DND-41 (cell line): ENCODE data around the gene ROGDI.

Experiments used
- EZH2 ChIP-seq: IDR thresholded peaks from 3 replicates; pipeline ENCODE4 v1.6.1; 2012; ENCODE audit warnings: borderline replicate concordance, low read depth, mild to moderate bottlenecking, moderate library complexity, low read length, inconsistent platforms; ENCODE audit not compliant: severe bottlenecking
- TF ChIP-seq, protein P1 (sequence below): IDR thresholded peaks from 2 replicates; pipeline ENCODE4 v1.5.1; 2012; ENCODE audit warnings: borderline replicate concordance, low read length, moderate library complexity, mild to moderate bottlenecking; ENCODE audit not compliant: poor library complexity, severe bottlenecking; ENCODE audit errors: extremely low read depth

DNA sequence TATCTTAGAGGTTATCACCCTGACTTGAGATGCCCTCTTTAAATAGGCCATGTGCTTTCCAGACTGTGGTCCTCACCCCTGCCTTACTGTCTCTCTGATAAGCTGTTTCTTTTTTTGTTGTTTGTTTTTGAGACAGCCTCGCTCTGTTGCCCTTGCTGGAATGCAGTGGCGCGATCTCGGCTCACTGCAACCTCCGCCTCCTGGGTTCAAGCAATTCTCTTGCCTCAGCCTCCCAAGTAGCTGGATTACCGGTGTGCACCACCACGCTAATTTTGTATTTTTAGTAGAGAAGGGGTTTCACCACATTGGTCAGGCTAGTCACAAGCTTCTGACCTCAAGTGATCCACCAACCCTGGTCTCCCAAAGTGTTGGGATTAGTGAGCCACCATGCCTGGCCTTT is 13.5 kb downstream of the ROGDI start:
- no peak for TF ChIP-seq EZH2
- TF ChIP-seq, protein P1, sequence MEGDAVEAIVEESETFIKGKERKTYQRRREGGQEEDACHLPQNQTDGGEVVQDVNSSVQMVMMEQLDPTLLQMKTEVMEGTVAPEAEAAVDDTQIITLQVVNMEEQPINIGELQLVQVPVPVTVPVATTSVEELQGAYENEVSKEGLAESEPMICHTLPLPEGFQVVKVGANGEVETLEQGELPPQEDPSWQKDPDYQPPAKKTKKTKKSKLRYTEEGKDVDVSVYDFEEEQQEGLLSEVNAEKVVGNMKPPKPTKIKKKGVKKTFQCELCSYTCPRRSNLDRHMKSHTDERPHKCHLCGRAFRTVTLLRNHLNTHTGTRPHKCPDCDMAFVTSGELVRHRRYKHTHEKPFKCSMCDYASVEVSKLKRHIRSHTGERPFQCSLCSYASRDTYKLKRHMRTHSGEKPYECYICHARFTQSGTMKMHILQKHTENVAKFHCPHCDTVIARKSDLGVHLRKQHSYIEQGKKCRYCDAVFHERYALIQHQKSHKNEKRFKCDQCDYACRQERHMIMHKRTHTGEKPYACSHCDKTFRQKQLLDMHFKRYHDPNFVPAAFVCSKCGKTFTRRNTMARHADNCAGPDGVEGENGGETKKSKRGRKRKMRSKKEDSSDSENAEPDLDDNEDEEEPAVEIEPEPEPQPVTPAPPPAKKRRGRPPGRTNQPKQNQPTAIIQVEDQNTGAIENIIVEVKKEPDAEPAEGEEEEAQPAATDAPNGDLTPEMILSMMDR, result no peak
